H1 (cell line): ENCODE data around the gene WFIKKN1. TPM values are rescaled to one million over a fixed set of nuclear protein-coding genes. Genes with fewer than 3 reads are reported as not detected.

Experiments used
- ASH2L ChIP-seq: fragments of 200-600, 300-600 bp; sonication (generic); IDR thresholded peaks from one replicate; pipeline ENCODE4 v1.7.1; 2017; ENCODE audit warnings: low read length
- ATF3 ChIP-seq: IDR thresholded peaks from 2 replicates; pipeline ENCODE4 v1.6.1; 2011; ENCODE audit warnings: low read depth, mild to moderate bottlenecking, low read length; ENCODE audit not compliant: insufficient read depth
- BCL11A ChIP-seq, 2 experiments: IDR thresholded peaks; one replicate each; pipeline ENCODE4 v1.6.1; 2011; ENCODE audit warnings: low read depth in 2 of 2, low read length in 2 of 2, mild to moderate bottlenecking in 2 of 2
- CBX5 ChIP-seq: fragments of 300-800, 300-1000 bp; sonication (generic); IDR thresholded peaks from 2 replicates; pipeline ENCODE4 v1.7.1; 2016; ENCODE audit warnings: antibody characterized with exemption, low read length, low read depth
- CEBPB ChIP-seq: IDR thresholded peaks from 2 replicates; pipeline ENCODE4 v1.6.1; 2012; ENCODE audit warnings: low read depth, low read length
- CHD1 ChIP-seq: IDR thresholded peaks from 2 replicates; pipeline ENCODE4 v1.6.1; 2012; ENCODE audit warnings: low read depth, low read length, improper control_type of control experiment
- CTBP2 ChIP-seq: IDR thresholded peaks from 2 replicates; pipeline ENCODE4 v1.7.0; 2011; ENCODE audit warnings: borderline replicate concordance, mild to moderate bottlenecking, moderate library complexity, mixed read lengths, low read length; ENCODE audit not compliant: insufficient read depth, insufficient read length
- FOSL1 ChIP-seq: IDR thresholded peaks from 2 replicates; pipeline ENCODE4 v1.6.1; 2011; ENCODE audit warnings: mild to moderate bottlenecking, low read depth, low read length, moderate library complexity; ENCODE audit not compliant: insufficient read depth
- HDAC6 ChIP-seq: IDR thresholded peaks from one replicate; pipeline ENCODE4 v1.7.1; 2012; ENCODE audit warnings: low read depth, mild to moderate bottlenecking, inconsistent platforms, low read length, moderate library complexity
- JUND ChIP-seq: IDR thresholded peaks from 2 replicates; pipeline ENCODE4 v1.6.1; 2011; ENCODE audit warnings: mild to moderate bottlenecking, improper control_type of control experiment, low read length
- MAFK ChIP-seq: IDR thresholded peaks from 2 replicates; pipeline ENCODE4 v1.6.1; 2012; ENCODE audit warnings: low read depth, mild to moderate bottlenecking, improper control_type of control experiment, low read length
- NANOG ChIP-seq: IDR thresholded peaks from 2 replicates; pipeline ENCODE4 v1.6.1; 2011; ENCODE audit warnings: low read length, low read depth, mild to moderate bottlenecking, inconsistent platforms; ENCODE audit not compliant: insufficient read depth, poor library complexity, severe bottlenecking
- POLR2AphosphoS5 ChIP-seq: IDR thresholded peaks from 2 replicates; pipeline ENCODE4 v1.6.1; 2011; ENCODE audit warnings: low read depth, low read length
- RAD21 ChIP-seq, 2 experiments: IDR thresholded peaks in 1 of 2; conservative IDR thresholded peaks in 1 of 2; 2 replicates each; pipeline ENCODE4 v1.6.1; 2011; ENCODE audit warnings: low read depth in 2 of 2, low read length in 2 of 2, improper control_type of control experiment in 1 of 2, inconsistent platforms in 1 of 2, mild to moderate bottlenecking in 1 of 2, moderate library complexity in 1 of 2
- RBBP5 ChIP-seq: IDR thresholded peaks from 2 replicates; pipeline ENCODE4 v1.7.1; 2012; ENCODE audit warnings: low read depth, mild to moderate bottlenecking, inconsistent platforms, low read length, moderate library complexity, borderline replicate concordance
- RFX5 ChIP-seq: IDR thresholded peaks from 2 replicates; pipeline ENCODE4 v1.6.1; 2011; ENCODE audit warnings: low read depth, low read length, improper control_type of control experiment, borderline replicate concordance
- SIN3A ChIP-seq, 2 experiments: IDR thresholded peaks in 1 of 2; conservative IDR thresholded peaks in 1 of 2; 2 replicates each; pipeline ENCODE4 v1.6.1; 2011 to 2012; ENCODE audit warnings: low read length in 2 of 2, improper control_type of control experiment in 1 of 2, low read depth in 1 of 2, mild to moderate bottlenecking in 1 of 2
- SP4 ChIP-seq: IDR thresholded peaks from 2 replicates; pipeline ENCODE4 v1.6.1; 2012; ENCODE audit warnings: low read length, inconsistent platforms
- SRF ChIP-seq: IDR thresholded peaks from 2 replicates; pipeline ENCODE4 v1.6.1; 2011; ENCODE audit warnings: mild to moderate bottlenecking, low read depth, low read length, moderate library complexity
- TBP ChIP-seq: IDR thresholded peaks from 2 replicates; pipeline ENCODE4 v1.6.1; 2011; ENCODE audit warnings: low read depth, low read length, improper control_type of control experiment
- USF2 ChIP-seq: IDR thresholded peaks from 2 replicates; pipeline ENCODE4 v1.6.1; 2011; ENCODE audit warnings: low read length, improper control_type of control experiment
- YY1 ChIP-seq: IDR thresholded peaks from 2 replicates; pipeline ENCODE4 v1.6.1; 2011; ENCODE audit warnings: low read depth, mild to moderate bottlenecking, low read length
- polyA plus RNA-seq, 7 experiments: library from polyadenylated mRNA; depleted of rRNA in 3 of 7; stranded (reverse) in 5 of 7; unstranded in 2 of 7; fragments of >200 nt in 5 of 7; fragments of 200-250 nt in 2 of 7; gene quantifications; 1 replicate in 5 of 7; 2 replicates in 1 of 7; 4 replicates in 1 of 7; pipeline versions ENCODE4 v1.2.1 to v1.2.3, GENCODE V29; 2011 to 2013; ENCODE audit warnings: missing spikeins in 2 of 7, mixed read lengths in 2 of 7
- total RNA-seq: library from RNA; stranded (reverse); fragmentation: NEBNext Ultra II Directional; extraction: Animal tissue kit (Norgen Biotek cat#: 25700); gene quantifications from 2 replicates; pipeline ENCODE4 v1.2.1, GENCODE V29; 2021

The WFIKKN1 gene
- total and polyA plus RNA-seq, 2 of the 8 experiments (the other 6 are each of a cell fraction or from before 2014, with no cell fraction given) = 11.4 to 15.8 TPM

GRCh38 chr16:636206-637080 lies 5.7 kb downstream of the WFIKKN1 start, which contains the start of gene METTL26 (continued):
- TF ChIP-seq RFX5 (no peak), JUND (no peak), RAD21 (IDR thresholded peaks at IDR 0.05 in 1 of 2, conservative IDR thresholded peaks at IDR 0.05 in 1 of 2; ENCODE audit: low read depth in 2 of 2, low read length in 2 of 2) (0 out of 4 replicates have a peak, but pooled peaks of 1 of the 2 experiments have one; percentile 0), USF2 (no peak), CBX5 (no peak), FOSL1 (no peak), SIN3A (conservative IDR thresholded peaks at IDR 0.05 in 1 of 2, IDR thresholded peaks at IDR 0.05 in 1 of 2; ENCODE audit: low read depth in 1 of 2, low read length in 2 of 2) (peak; percentile 65 to 73; a peak in 3 of 4 replicates), ATF3 (no peak), CHD1 (no peak), CTBP2 (no peak), SP4 (peak; percentile 80; the same call in 1 of the 2 replicates), TBP (peak; percentile 100), NANOG (no peak), MAFK (peak; percentile 75; the same call in 1 of the 2 replicates), SRF (no peak), CEBPB (peak; percentile 69; the same call in 1 of the 2 replicates), HDAC6 (no peak), ASH2L (peak; percentile 97), BCL11A (IDR thresholded peaks at IDR 0.05; ENCODE audit: low read depth in 2 of 2, low read length in 2 of 2) (no peak), RBBP5 (peak; percentile 99), POLR2AphosphoS5 (0 out of 2 replicates have a peak, but pooled peaks have one; percentile 53), YY1 (no peak)
